Testis (tissue), 3 donors: ENCODE data around the gene PDGFB. TPM values are rescaled to one million over a fixed set of nuclear protein-coding genes. Genes with fewer than 3 reads are reported as not detected.

Experiments used
- DNase-seq: peaks from one replicate; pipeline ENCODE4 v3.0.0-alpha.2; 2019
- H3K27ac ChIP-seq, 2 donors: fragments of 200-600 bp; sonication (generic); one replicate each; pipeline ENCODE4 v1.5.1; 2019
- H3K27me3 ChIP-seq: fragments of 200-600 bp; sonication (generic); one replicate; pipeline ENCODE4 v1.5.1; 2019
- H3K36me3 ChIP-seq: fragments of 200-600 bp; sonication (generic); one replicate; pipeline ENCODE4 v1.5.1; 2017; ENCODE audit warnings: low read depth; ENCODE audit errors: missing control alignments
- H3K4me1 ChIP-seq: fragments of 200-600 bp; sonication (generic); one replicate; pipeline ENCODE4 v1.5.1; 2019
- H3K4me3 ChIP-seq, 2 donors: fragments of 200-600 bp; sonication (generic); one replicate each; pipeline ENCODE4 v1.5.1; 2017 to 2019
- H3K9me3 ChIP-seq: fragments of 200-600 bp; sonication (generic); one replicate; pipeline ENCODE4 v1.5.1; 2017
- CTCF ChIP-seq, 3 experiments: fragments of 450-650 bp in 2 of 3; fragments of 200-600 bp in 1 of 3; sonication (generic) in 1 of 3; IDR thresholded peaks; one replicate each; pipeline ENCODE4 v1.5.1; 2016 to 2019; ENCODE audit warnings: antibody characterized with exemption in 3 of 3, mild to moderate bottlenecking in 2 of 3, moderate library complexity in 1 of 3
- POLR2A ChIP-seq: fragments of 450-650 bp; IDR thresholded peaks from one replicate; pipeline ENCODE4 v1.6.1; 2017; ENCODE audit warnings: antibody characterized with exemption, mild to moderate bottlenecking, moderate library complexity
- WGBS, 2 donors: methylation state at CpG; one replicate each; pipeline ENCODE4 v1.1.5; 2018; 5-methylcytosine and 5-hydroxymethylcytosine counted together
- intact Hi-C: fragments of 100-400 bp; cut with DNase I; formaldehyde crosslinking; loops from one replicate; pipeline ENCODE4 v1.15.1; 2023; ENCODE audit warnings: low total_unique reads
- polyA plus RNA-seq: library from polyadenylated mRNA; stranded (reverse); fragments of 350-450 nt; fragmentation: Illumina TruSeq; extraction: RNeasy Lipid Tissue Mini Kit (QIAGEN cat#74804); gene quantifications from one replicate; pipeline ENCODE4 v1.2.3, GENCODE V29; 2014; ENCODE audit warnings: low read depth, low replicate concordance; ENCODE audit not compliant: insufficient read depth
- total RNA-seq, 2 donors: library from RNA; depleted of rRNA; stranded (reverse); fragments of >200 nt; gene quantifications; one replicate each; pipeline ENCODE4 v1.2.3, GENCODE V29; 2016

The PDGFB gene
- total and polyA plus RNA-seq, 3 donors from 2014 or later, result 7.7 to 13.3 (median 9.8) TPM

- Histone ChIP-seq H3K4me1 (no peaks in the 10 kb centered on the region), H3K9me3 (no peaks in the 10 kb centered on the region), H3K36me3 (no peaks in the 10 kb centered on the region), H3K27me3 (no peaks in the 10 kb centered on the region), H3K27ac (no peak overlapping the region), H3K4me3 (no peak overlapping the region)
- DNase-seq, result no peak
- 81 to 84% methylated on average over 23 of the region's 23 CpGs for WGBS, 2 donors
- intact Hi-C loops, result no loop called here
- no peak for TF ChIP-seq POLR2A
- no peak for TF ChIP-seq CTCF (IDR thresholded peaks at IDR 0.05)
Measured at GRCh38 chr22:39279170-39279850, 34.5 kb upstream of the PDGFB start.

- no peaks in the 10 kb centered on the region for H3K27me3 ChIP-seq
- 20 to 40% methylated on average over 1 to 13 of the region's 13 CpGs for WGBS, 2 donors
- intact Hi-C loops, result no loop called here
- no peak overlapping the region for H3K4me3 ChIP-seq
- no peaks in the 10 kb centered on the region for H3K36me3 ChIP-seq
- TF ChIP-seq CTCF (IDR thresholded peaks at IDR 0.05), result no peak
- TF ChIP-seq POLR2A, result no peak
- no peaks in the 10 kb centered on the region for H3K4me1 ChIP-seq
- no peak for DNase-seq
- H3K27ac ChIP-seq, result no peak overlapping the region
- H3K9me3 ChIP-seq, result no peaks in the 10 kb centered on the region
Measured at GRCh38 chr22:39278040-39278439, 33.3 kb upstream of the PDGFB start.

DNA sequence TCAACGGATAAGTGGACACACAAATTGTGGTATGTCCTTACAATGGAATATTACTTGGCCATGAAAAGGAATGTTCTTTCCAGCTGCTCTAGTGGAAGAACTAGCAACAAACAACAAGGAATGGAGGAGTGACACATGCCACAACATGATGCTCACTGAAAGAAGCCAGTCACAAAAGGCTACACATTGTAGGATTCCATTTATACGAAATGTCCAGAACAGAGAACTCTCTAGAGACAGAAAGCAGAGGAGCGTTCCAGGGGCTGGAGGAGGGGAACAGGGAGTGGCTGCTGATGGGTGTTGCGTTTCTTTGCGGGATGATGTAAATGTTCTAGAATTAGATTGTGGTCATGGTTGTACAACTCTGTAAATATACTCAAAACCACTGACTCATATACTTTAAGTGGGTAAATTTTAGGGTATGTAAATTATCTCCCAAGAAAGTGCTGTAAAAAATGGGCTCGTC is 32.4 kb upstream of the PDGFB start:
- DNase-seq, result no peak
- Histone ChIP-seq H3K36me3 (no peaks in the 10 kb centered on the region), H3K27me3 (no peaks in the 10 kb centered on the region), H3K27ac (no peak overlapping the region), H3K4me1 (no peaks in the 10 kb centered on the region), H3K4me3 (no peak overlapping the region), H3K9me3 (no peaks in the 10 kb centered on the region)
- 81 to 88% methylated on average over 6 of the region's 6 CpGs for WGBS, 2 donors
- TF ChIP-seq POLR2A (no peak), CTCF (IDR thresholded peaks at IDR 0.05) (no peak)
- intact Hi-C loops, result no loop called here

DNA sequence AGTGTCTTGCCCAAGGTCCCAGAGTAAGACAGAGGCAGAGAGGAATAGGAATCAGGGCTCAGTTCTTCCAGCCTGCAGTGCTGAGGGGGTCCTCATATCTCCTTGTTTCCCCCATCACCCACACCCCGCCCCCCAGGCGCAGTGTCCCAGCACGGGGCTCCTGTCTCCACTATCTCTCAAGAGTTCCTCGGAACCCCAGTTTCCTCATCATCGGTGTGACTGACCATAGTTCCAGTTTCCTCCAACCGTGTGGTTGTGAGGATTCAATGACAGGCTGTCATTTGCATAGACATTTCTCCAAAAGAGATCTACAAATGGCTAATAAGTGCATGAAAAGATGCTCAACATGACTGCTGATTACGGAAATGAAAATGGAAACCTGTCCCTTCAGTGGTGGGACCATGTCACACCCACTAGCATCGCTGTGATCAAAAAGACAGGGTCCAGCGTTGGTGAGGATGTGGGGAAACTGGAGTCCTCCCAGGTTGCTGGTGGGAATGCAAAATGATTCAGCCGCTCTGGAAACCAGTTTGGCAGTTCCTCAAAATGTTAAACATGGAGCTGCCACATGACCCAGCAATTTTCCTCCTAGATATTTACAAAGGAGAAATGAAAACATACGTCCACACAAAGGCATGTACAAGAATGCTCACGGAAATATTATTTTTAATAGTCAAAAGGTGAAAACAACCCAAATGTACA is 31.8 kb upstream of the PDGFB start:
- Histone ChIP-seq H3K27me3 (no peaks in the 10 kb centered on the region), H3K4me1 (no peaks in the 10 kb centered on the region), H3K27ac (no peak overlapping the region), H3K36me3 (no peaks in the 10 kb centered on the region), H3K9me3 (no peaks in the 10 kb centered on the region), H3K4me3 (no peak overlapping the region)
- intact Hi-C loops, result no loop called here
- WGBS, 2 donors, result 88% methylated on average over 12 of the region's 12 CpGs
- DNase-seq, result no peak
- TF ChIP-seq POLR2A, result no peak
- TF ChIP-seq CTCF (IDR thresholded peaks at IDR 0.05), result no peak
